Common myeloid progenitor, CD34-positive (primary cell): Measurements from ENCODE around the gene SREBF2.

Source experiments
- CTCF ChIA-PET: fragments of 350-600 bp; sonication (Branson Sonifier 250); formaldehyde crosslinking; loops from one replicate; lab custom pipeline; 2021; ENCODE audit warnings: antibody characterized with exemption; lab: Charles Lee
- POLR2A ChIA-PET: fragments of 350-600 bp; sonication (Branson Sonifier 250); formaldehyde crosslinking; loops from one replicate; lab custom pipeline; 2021; ENCODE audit warnings: antibody characterized with exemption; lab: Charles Lee
- DNase-seq, 3 donors: peaks; one replicate each; pipeline versions ENCODE4 v3.0.0 to v3.0.0-alpha.2; 2013
- H3K27ac ChIP-seq, 2 experiments: 1 replicate in 1 of 2; 2 replicates in 1 of 2; pipeline ENCODE4 v1.7.0; 2013; ENCODE audit warnings: inconsistent platforms in 2 of 2, low read length in 2 of 2, mild to moderate bottlenecking in 2 of 2, low read depth in 1 of 2, moderate library complexity in 1 of 2; ENCODE audit not compliant: severe bottlenecking in 2 of 2, insufficient read depth in 1 of 2, poor library complexity in 1 of 2
- H3K27me3 ChIP-seq, 5 experiments: replicated peaks in 2 of 5; 1 replicate in 3 of 5; 2 replicates in 2 of 5; pipeline versions ENCODE4 v1.6.1 to v1.7.0; 2013; ENCODE audit warnings: low read length in 4 of 5, mild to moderate bottlenecking in 2 of 5, moderate library complexity in 2 of 5, inconsistent platforms in 1 of 5; ENCODE audit not compliant: insufficient read depth in 5 of 5, control insufficient read depth in 4 of 5
- H3K36me3 ChIP-seq, 4 experiments: 1 replicate in 2 of 4; 2 replicates in 2 of 4; pipeline versions ENCODE4 v1.6.1 to v1.7.0; 2013; ENCODE audit warnings: low read length in 3 of 4, control low read depth in 1 of 4, mild to moderate bottlenecking in 1 of 4; ENCODE audit not compliant: control insufficient read depth in 4 of 4, insufficient read depth in 4 of 4
- H3K4me1 ChIP-seq, 4 experiments: 1 replicate in 3 of 4; 2 replicates in 1 of 4; pipeline versions ENCODE4 v1.6.1 to v1.7.1; 2013; ENCODE audit warnings: low read length in 3 of 4, mild to moderate bottlenecking in 3 of 4, control low read depth in 1 of 4, inconsistent platforms in 1 of 4, moderate library complexity in 1 of 4; ENCODE audit not compliant: control insufficient read depth in 4 of 4, insufficient read depth in 4 of 4; ENCODE audit errors: control extremely low read depth in 1 of 4
- H3K4me3 ChIP-seq, 7 experiments: 1 replicate in 4 of 7; 2 replicates in 3 of 7; pipeline versions ENCODE4 v1.5.1 to v1.7.0; 2013; ENCODE audit warnings: mild to moderate bottlenecking in 7 of 7, low read length in 6 of 7, moderate library complexity in 6 of 7, inconsistent platforms in 2 of 7, low read depth in 2 of 7, control low read depth in 1 of 7; ENCODE audit not compliant: insufficient read depth in 4 of 7, control insufficient read depth in 1 of 7; ENCODE audit errors: extremely low read depth in 1 of 7
- H3K9me3 ChIP-seq, 5 experiments: 1 replicate in 4 of 5; 2 replicates in 1 of 5; pipeline versions ENCODE4 v1.6.1 to v1.7.1; 2013; ENCODE audit warnings: low read length in 4 of 5, mild to moderate bottlenecking in 2 of 5, inconsistent platforms in 1 of 5, low read depth in 1 of 5, moderate library complexity in 1 of 5; ENCODE audit not compliant: control insufficient read depth in 4 of 5, insufficient read depth in 2 of 5; ENCODE audit errors: control extremely low read depth in 1 of 5
- WGBS: methylation state at CpG from one replicate; pipeline ENCODE4 v1.1.5; 2013; ENCODE audit not compliant: insufficient coverage; 5-methylcytosine and 5-hydroxymethylcytosine counted together

Gene SREBF2

GRCh38 chr22:41838842-41839618 is 6.1 kb downstream of the SREBF2 start:
- H3K4me3 ChIP-seq = no peak overlapping the region
- no peak overlapping the region for H3K27ac ChIP-seq
- peaks cover 2 to 26% (median 9%) of the 10 kb centered on the region in 4 experiments for H3K4me1 ChIP-seq
- DNase-seq = no peak
- ChIA-PET CTCF (interaction anchor here (0.6 to 3.7 kb wide), 7 partner anchors 8 to 92 kb away, joined by 3 to 11 read pairs (median 4); no protein-coding TSS in a partner anchor), POLR2A (interaction anchor here (0.6 kb wide), 1 partner anchor 85 kb away, joined by 4 read pairs; no protein-coding TSS in a partner anchor)
- 100% methylated on average over 1 of the region's 1 CpG for WGBS
- no peaks in the 10 kb centered on the region for H3K27me3 ChIP-seq
- H3K9me3 ChIP-seq = no peaks in the 10 kb centered on the region
- H3K36me3 ChIP-seq = peaks cover 12 to 74% (median 30%) of the 10 kb centered on the region in 4 experiments

GRCh38 chr22:41840216-41840615 is 7.3 kb downstream of the SREBF2 start:
- Histone ChIP-seq H3K4me3 (no peak overlapping the region), H3K27me3 (no peaks in the 10 kb centered on the region), H3K36me3 (peaks cover 12 to 71% (median 29%) of the 10 kb centered on the region in 4 experiments), H3K4me1 (peaks cover 0 to 27% (median 1%) of the 10 kb centered on the region in 4 experiments), H3K9me3 (no peaks in the 10 kb centered on the region), H3K27ac (no peak overlapping the region)
- no peak for DNase-seq
- ChIA-PET POLR2A (no interaction called here), CTCF (interaction anchor here (1.2 to 3.7 kb wide), 4 partner anchors 9 to 18 kb away, joined by 3 to 11 read pairs (median 5); no protein-coding TSS in a partner anchor)
- 100% methylated on average over 4 of the region's 5 CpGs for WGBS

- H3K27ac ChIP-seq = no peak overlapping the region
Observed at GRCh38 chr22:41841085-41841712, 8.3 kb downstream of the SREBF2 start.

GRCh38 chr22:41842996-41843970 is 10.4 kb downstream of the SREBF2 start:
- DNase-seq = no peak
- CTCF ChIA-PET = interaction anchor here (1.1 to 2.6 kb wide), 4 partner anchors 14 to 114 kb away, joined by 3 to 11 read pairs (median 4); no protein-coding TSS in a partner anchor
- Histone ChIP-seq H3K36me3 (peaks cover 8 to 59% (median 18%) of the 10 kb centered on the region in 4 experiments), H3K4me1 (peaks cover 8 to 47% (median 20%) of the 10 kb centered on the region in 4 experiments), H3K27me3 (no peaks in the 10 kb centered on the region), H3K4me3 (no peak overlapping the region), H3K9me3 (no peaks in the 10 kb centered on the region), H3K27ac (no peak overlapping the region)
- WGBS = 95% methylated on average over 7 of the region's 8 CpGs
- POLR2A ChIA-PET = interaction anchor here (3.8 kb wide), 1 partner anchor 11 kb away, joined by 19 read pairs; the partner anchor contains the start of gene SREBF2

More at GRCh38 chr22:41841085-41841712, 8.3 kb downstream of the SREBF2 start:
- H3K27me3 ChIP-seq = no peaks in the 10 kb centered on the region
- peaks cover 12 to 66% (median 23%) of the 10 kb centered on the region in 4 experiments for H3K36me3 ChIP-seq
- DNase-seq = no peak
- no peak overlapping the region for H3K4me3 ChIP-seq
- ChIA-PET CTCF (interaction anchor here (1.7 to 3.7 kb wide), 2 partner anchors 10 to 16 kb away, joined by 6 to 11 read pairs; no protein-coding TSS in a partner anchor), POLR2A (interaction anchor here (1.1 kb wide), 1 partner anchor 8 kb away, joined by 5 read pairs; the partner anchor contains the start of gene SREBF2)
- WGBS = no CpG with 5 or more reads among the region's 3 CpGs
- H3K9me3 ChIP-seq = no peaks in the 10 kb centered on the region
- peaks cover 0 to 34% (median 8%) of the 10 kb centered on the region in 4 experiments for H3K4me1 ChIP-seq

GRCh38 chr22:41844036-41844435 is 11.1 kb downstream of the SREBF2 start:
- Histone ChIP-seq H3K36me3 (peaks cover 8 to 58% (median 13%) of the 10 kb centered on the region in 4 experiments), H3K4me1 (peaks cover 8 to 52% (median 25%) of the 10 kb centered on the region in 4 experiments), H3K27me3 (no peaks in the 10 kb centered on the region), H3K27ac (no peak overlapping the region), H3K9me3 (no peaks in the 10 kb centered on the region), H3K4me3 (no peak overlapping the region)
- CTCF ChIA-PET = interaction anchor here (1.3 to 4.5 kb wide), 3 partner anchors 13 to 113 kb away, joined by 3 to 19 read pairs (median 11); no protein-coding TSS in a partner anchor
- DNase-seq = peak in 2 of 3 donors; percentile 21 to 25
- no CpG with 5 or more reads among the region's 1 CpG for WGBS
- POLR2A ChIA-PET = interaction anchor here (0.7 to 3.8 kb wide), 2 partner anchors 9 to 11 kb away, joined by 4 to 19 read pairs; partner anchors contain the start of gene SREBF2

GRCh38 chr22:41844513-41844912 is 11.6 kb downstream of the SREBF2 start:
- WGBS = 90% methylated on average over 2 of the region's 3 CpGs
- DNase-seq = no peak
- Histone ChIP-seq H3K4me1 (peaks cover 8 to 52% (median 25%) of the 10 kb centered on the region in 4 experiments), H3K27me3 (no peaks in the 10 kb centered on the region), H3K36me3 (peaks cover 8 to 56% (median 10%) of the 10 kb centered on the region in 4 experiments), H3K27ac (no peak overlapping the region), H3K9me3 (no peaks in the 10 kb centered on the region), H3K4me3 (no peak overlapping the region)
- CTCF ChIA-PET = interaction anchor here (2.6 to 4.5 kb wide), 2 partner anchors 13 to 17 kb away, joined by 11 to 19 read pairs; no protein-coding TSS in a partner anchor
- POLR2A ChIA-PET = interaction anchor here (0.6 to 3.8 kb wide), 3 partner anchors 8 to 12 kb away, joined by 3 to 19 read pairs (median 4); partner anchors contain the start of gene SREBF2
